ENCODE measurements around the gene PLAC8L1. TPM values are rescaled to one million over a fixed set of nuclear protein-coding genes. Genes with fewer than 3 reads are reported as not detected.
A peak's percentile ranks its signal among the peaks of the same experiment; 100 is the strongest.

Gene PLAC8L1
- polyA plus RNA-seq, 6 donors from 2014 or later, result not detected

GRCh38 chr5:146107901-146108300 is 2.5 kb upstream of the PLAC8L1 start:
- no peaks in the 10 kb centered on the region for H3K27me3 Mint-ChIP-seq
- H3K36me3 Mint-ChIP-seq, result no peaks in the 10 kb centered on the region
- peaks cover 7 to 12% (median 7%) of the 10 kb centered on the region in 3 donors for H3K4me1 Mint-ChIP-seq
- no peak overlapping the region for H3K27ac Mint-ChIP-seq
- DNase-seq, result no peak
- peaks cover 0 to 2% (median 0%) of the 10 kb centered on the region in 7 donors for H3K9me3 Mint-ChIP-seq
- ATAC-seq (ENCODE audit: low read depth in 2 of 2), result no peak
- no peak overlapping the region for H3K4me3 Mint-ChIP-seq

DNA sequence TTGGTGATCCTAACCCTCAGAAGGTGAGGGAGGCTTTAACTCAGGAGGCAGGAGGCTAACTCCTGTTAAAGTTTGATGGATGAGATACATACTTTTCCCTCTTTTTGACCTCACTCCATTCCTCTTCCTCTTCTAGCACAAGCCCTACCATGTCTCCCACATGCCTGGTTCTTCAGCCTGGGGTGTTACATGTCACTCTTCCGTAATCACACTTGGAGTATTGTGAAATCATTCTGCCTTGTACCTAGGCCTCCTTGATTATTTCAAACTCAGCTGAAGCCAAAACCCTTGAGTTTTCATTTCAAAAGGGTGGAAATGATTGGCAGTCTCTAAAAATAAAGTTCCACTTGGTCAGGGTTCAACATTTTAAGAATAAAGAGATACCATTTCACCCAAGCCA is 1.8 kb downstream of the PLAC8L1 start:
- ATAC-seq (ENCODE audit: low read depth in 2 of 2) (no peak), DNase-seq (no peak)
- Mint-ChIP-seq H3K4me1 (peaks cover 5 to 7% (median 7%) of the 10 kb centered on the region in 3 donors), H3K36me3 (no peaks in the 10 kb centered on the region), H3K27me3 (no peaks in the 10 kb centered on the region), H3K4me3 (no peak overlapping the region), H3K9me3 (peaks cover 0 to 2% (median 0%) of the 10 kb centered on the region in 7 donors), H3K27ac (no peak overlapping the region)

GRCh38 chr5:146101646-146102045 is 3.7 kb downstream of the PLAC8L1 start:
- Mint-ChIP-seq H3K27me3 (no peaks in the 10 kb centered on the region), H3K9me3 (no peaks in the 10 kb centered on the region), H3K4me3 (no peak overlapping the region), H3K4me1 (peaks cover under 1 to 1% (median 1%) of the 10 kb centered on the region in 3 donors), H3K36me3 (no peaks in the 10 kb centered on the region), H3K27ac (no peak overlapping the region)
- no peak for ATAC-seq (ENCODE audit: low read depth in 2 of 2)
- DNase-seq, result no peak

GRCh38 chr5:146098047-146098446 is 7.3 kb downstream of the PLAC8L1 start:
- Mint-ChIP-seq H3K4me1 (no peaks in the 10 kb centered on the region), H3K27me3 (no peaks in the 10 kb centered on the region), H3K9me3 (no peaks in the 10 kb centered on the region), H3K27ac (no peak overlapping the region), H3K36me3 (no peaks in the 10 kb centered on the region), H3K4me3 (no peak overlapping the region)
- no peak for DNase-seq
- no peak for ATAC-seq (ENCODE audit: low read depth in 2 of 2)

- H3K9me3 Mint-ChIP-seq, result no peaks in the 10 kb centered on the region
- no peaks in the 10 kb centered on the region for H3K36me3 Mint-ChIP-seq
- H3K4me1 Mint-ChIP-seq, result no peaks in the 10 kb centered on the region
- H3K4me3 Mint-ChIP-seq, result no peak overlapping the region
- no peaks in the 10 kb centered on the region for H3K27me3 Mint-ChIP-seq
- ATAC-seq (ENCODE audit: low read depth in 2 of 2) (no peak), DNase-seq (no peak)
- H3K27ac Mint-ChIP-seq, result peak overlapping the region in 1 of 6 donors; percentile 36
These were observed 13.5 kb downstream of the PLAC8L1 start for GRCh38 chr5:146091881-146092280.

DNA sequence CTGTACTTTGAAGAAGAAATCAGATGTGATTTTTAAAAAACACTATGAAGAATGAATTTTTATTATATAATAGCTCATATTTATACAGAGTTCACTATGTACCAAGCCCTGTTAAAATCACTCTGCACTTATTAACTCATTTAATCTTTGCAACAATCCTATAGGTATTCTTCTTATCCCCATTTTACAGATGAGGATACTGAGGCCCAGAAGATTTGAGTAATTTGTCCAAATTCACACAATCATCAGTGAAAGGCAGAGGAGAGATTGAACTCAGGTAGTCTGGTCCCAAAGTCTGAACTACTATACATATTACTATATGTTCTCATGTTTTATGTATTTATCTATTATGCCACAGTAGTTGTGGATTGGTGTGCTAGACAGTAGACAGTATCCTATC is 16.1 kb downstream of the PLAC8L1 start:
- H3K9me3 Mint-ChIP-seq, result no peaks in the 10 kb centered on the region
- ATAC-seq (ENCODE audit: low read depth in 2 of 2), result no peak
- H3K4me3 Mint-ChIP-seq, result no peak overlapping the region
- no peaks in the 10 kb centered on the region for H3K4me1 Mint-ChIP-seq
- H3K27ac Mint-ChIP-seq, result no peak overlapping the region
- H3K27me3 Mint-ChIP-seq, result no peaks in the 10 kb centered on the region
- no peaks in the 10 kb centered on the region for H3K36me3 Mint-ChIP-seq
- no peak for DNase-seq

DNA sequence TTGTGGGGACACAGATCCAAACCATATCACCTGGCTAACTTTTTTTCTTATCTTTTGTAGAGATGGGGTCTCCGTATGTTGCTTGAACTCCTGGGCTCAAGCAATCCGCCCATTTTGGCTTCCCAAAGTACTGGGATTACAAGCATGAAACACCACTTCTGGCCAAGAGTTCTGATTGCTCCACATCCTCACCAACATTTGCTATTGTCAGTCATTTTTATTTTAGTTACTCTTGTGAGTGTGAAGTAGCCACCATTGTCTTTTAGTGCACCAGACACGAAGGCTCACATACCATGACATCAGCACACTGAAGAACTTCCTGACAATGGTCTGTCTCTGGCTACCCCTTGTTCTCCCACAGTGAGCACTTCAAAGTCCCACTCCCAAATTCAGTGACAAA is 17.3 kb downstream of the PLAC8L1 start:
- Mint-ChIP-seq H3K36me3 (no peaks in the 10 kb centered on the region), H3K9me3 (no peaks in the 10 kb centered on the region), H3K4me1 (no peaks in the 10 kb centered on the region), H3K27ac (no peak overlapping the region), H3K27me3 (peaks cover 0 to 10% (median 5%) of the 10 kb centered on the region in 3 donors), H3K4me3 (no peak overlapping the region)
- DNase-seq, result no peak
- no peak for ATAC-seq (ENCODE audit: low read depth in 2 of 2)

DNA sequence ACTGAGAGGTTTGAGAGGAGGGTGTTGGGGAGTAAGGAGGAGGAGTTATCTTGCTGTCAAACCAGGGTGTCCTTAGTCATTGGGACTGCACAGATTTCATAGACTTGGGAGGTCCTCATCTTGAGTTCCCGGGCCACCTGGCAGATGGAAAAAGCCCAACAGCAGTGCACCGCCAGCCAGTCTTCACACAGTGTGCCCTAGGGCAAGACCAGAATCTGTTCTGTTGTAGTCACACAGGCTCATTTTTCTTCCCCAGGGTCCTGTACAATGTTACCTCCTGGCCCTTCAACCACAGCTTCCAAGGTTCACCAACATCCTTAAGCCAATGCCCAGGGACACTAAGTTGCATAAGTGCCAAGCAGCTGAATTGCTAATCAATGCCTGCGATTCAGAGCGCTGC is 21.0 kb downstream of the PLAC8L1 start:
- no peaks in the 10 kb centered on the region for H3K36me3 Mint-ChIP-seq
- no peaks in the 10 kb centered on the region for H3K4me1 Mint-ChIP-seq
- H3K27me3 Mint-ChIP-seq, result peaks cover 5 to 12% (median 8%) of the 10 kb centered on the region in 3 donors
- no peak overlapping the region for H3K4me3 Mint-ChIP-seq
- ATAC-seq (ENCODE audit: low read depth in 2 of 2) (no peak), DNase-seq (no peak)
- no peak overlapping the region for H3K27ac Mint-ChIP-seq
- H3K9me3 Mint-ChIP-seq, result no peaks in the 10 kb centered on the region

DNA sequence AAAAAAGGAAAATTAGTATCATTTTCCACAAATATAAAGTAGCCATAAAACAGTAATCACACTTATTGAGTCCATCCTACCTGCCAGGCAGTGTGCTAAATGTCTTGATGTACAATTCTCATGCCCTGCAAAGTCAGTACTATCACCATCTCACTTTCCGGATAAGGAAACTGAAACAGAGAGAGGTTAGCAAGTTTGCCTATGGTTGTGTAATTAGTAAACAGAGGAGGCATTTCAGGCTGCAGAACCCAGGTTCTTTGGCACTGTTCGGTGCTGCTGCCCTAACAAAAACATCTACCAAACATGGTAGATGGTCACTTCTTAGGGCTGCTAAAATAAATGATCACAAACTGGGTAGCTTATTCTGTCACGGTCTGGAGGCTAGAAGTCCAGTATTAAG is 22.6 kb downstream of the PLAC8L1 start:
- H3K4me1 Mint-ChIP-seq, result no peaks in the 10 kb centered on the region
- peaks cover 5 to 18% (median 12%) of the 10 kb centered on the region in 3 donors for H3K27me3 Mint-ChIP-seq
- no peaks in the 10 kb centered on the region for H3K9me3 Mint-ChIP-seq
- no peak overlapping the region for H3K27ac Mint-ChIP-seq
- no peaks in the 10 kb centered on the region for H3K36me3 Mint-ChIP-seq
- DNase-seq, result no peak
- no peak for ATAC-seq (ENCODE audit: low read depth in 2 of 2)
- no peak overlapping the region for H3K4me3 Mint-ChIP-seq

DNA sequence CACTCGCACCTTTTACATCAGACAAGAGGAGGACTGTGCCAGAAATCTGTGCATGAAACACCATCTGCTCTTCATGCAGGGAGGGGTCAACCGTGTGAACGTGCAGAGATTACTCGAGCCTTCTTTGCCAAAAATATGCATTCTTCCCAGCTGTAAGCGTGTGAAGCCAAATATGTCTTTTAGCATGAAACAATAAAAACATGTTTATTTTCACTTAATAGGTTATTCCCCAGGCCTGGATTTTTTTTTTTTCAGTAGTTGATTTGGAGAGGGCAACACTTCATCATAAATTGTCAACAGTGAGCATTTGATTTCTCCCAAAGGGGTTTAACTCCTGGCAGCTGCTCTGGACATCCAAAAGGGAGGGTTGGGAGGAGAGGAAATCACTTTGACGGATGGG is 23.8 kb downstream of the PLAC8L1 start:
- H3K27me3 Mint-ChIP-seq, result peaks cover 5 to 18% (median 12%) of the 10 kb centered on the region in 3 donors
- H3K9me3 Mint-ChIP-seq, result no peaks in the 10 kb centered on the region
- H3K36me3 Mint-ChIP-seq, result no peaks in the 10 kb centered on the region
- no peaks in the 10 kb centered on the region for H3K4me1 Mint-ChIP-seq
- no peak for ATAC-seq (ENCODE audit: low read depth in 2 of 2)
- no peak for DNase-seq
- no peak overlapping the region for H3K27ac Mint-ChIP-seq
- H3K4me3 Mint-ChIP-seq, result no peak overlapping the region

DNA sequence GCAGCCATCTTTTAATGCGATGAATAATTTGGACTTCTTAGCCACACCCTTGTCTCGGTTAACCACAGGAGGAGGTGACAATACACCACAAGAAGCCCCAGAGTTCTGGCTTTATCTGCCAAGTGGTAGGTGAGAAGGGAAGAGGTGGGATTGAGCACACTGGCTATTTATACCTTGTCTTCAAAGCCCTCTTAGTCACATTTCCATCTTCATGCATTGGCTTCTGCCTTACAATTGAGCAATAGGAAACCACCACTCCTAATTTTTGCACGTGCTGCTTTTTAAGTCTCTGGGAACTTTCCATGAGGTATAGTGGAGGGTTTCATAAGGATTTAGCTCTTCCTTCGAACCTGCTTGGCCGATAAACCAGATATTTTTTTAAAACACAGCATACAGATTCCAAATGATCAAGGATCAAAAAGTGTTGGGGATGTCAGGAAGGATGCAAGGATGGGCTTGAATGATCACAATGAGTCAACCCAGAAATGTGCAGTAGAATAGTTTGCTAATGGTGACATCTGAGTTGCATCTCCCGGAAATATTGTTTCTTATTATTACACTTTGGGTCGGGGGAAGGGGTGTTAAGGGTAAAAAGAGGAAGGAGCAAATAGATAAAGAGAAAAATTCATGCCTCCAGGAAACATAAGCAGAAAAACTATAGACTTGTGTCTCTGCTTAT is 25.5 kb downstream of the PLAC8L1 start:
- Mint-ChIP-seq H3K36me3 (no peaks in the 10 kb centered on the region), H3K27ac (no peak overlapping the region), H3K4me3 (peak overlapping the region in 1 of 8 donors; percentile 0), H3K27me3 (peaks cover 5 to 20% (median 12%) of the 10 kb centered on the region in 3 donors), H3K9me3 (no peaks in the 10 kb centered on the region), H3K4me1 (no peaks in the 10 kb centered on the region)
- no peak for ATAC-seq (ENCODE audit: low read depth in 2 of 2)
- no peak for DNase-seq

DNA sequence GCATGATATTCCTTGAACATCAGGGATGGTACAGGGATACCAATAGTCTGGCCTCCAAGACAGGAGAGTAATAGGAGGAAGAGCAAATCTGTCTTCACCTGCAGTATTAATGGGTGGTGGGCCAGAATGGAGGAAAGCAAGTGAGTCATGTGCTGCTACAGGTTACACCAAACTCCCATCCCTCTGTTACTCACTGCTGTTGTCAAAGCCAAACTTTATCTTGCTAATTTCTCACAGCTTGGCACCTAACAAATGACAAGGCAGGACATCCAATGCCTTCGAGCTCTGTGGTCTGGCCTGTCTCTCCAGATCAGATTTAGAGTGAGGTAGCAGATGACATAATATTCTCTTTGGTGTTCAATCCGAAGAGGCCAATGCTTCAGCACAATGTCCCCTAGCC is 26.8 kb downstream of the PLAC8L1 start:
- Mint-ChIP-seq H3K36me3 (no peaks in the 10 kb centered on the region), H3K27ac (no peak overlapping the region), H3K4me3 (no peak overlapping the region), H3K4me1 (no peaks in the 10 kb centered on the region), H3K9me3 (no peaks in the 10 kb centered on the region), H3K27me3 (peaks cover 5 to 29% (median 8%) of the 10 kb centered on the region in 3 donors)
- ATAC-seq (ENCODE audit: low read depth in 2 of 2) (no peak), DNase-seq (no peak)

- Mint-ChIP-seq H3K4me1 (no peaks in the 10 kb centered on the region), H3K4me3 (no peak overlapping the region), H3K9me3 (no peaks in the 10 kb centered on the region), H3K27ac (no peak overlapping the region), H3K36me3 (no peaks in the 10 kb centered on the region), H3K27me3 (peaks cover 7 to 32% (median 10%) of the 10 kb centered on the region in 3 donors)
- DNase-seq (no peak), ATAC-seq (ENCODE audit: low read depth in 2 of 2) (no peak)
These were observed 28.9 kb downstream of the PLAC8L1 start for GRCh38 chr5:146076455-146076854.

- H3K36me3 Mint-ChIP-seq, result no peaks in the 10 kb centered on the region
- H3K27ac Mint-ChIP-seq, result no peak overlapping the region
- no peaks in the 10 kb centered on the region for H3K9me3 Mint-ChIP-seq
- H3K27me3 Mint-ChIP-seq, result peaks cover 7 to 33% (median 10%) of the 10 kb centered on the region in 3 donors
- ATAC-seq (ENCODE audit: low read depth in 2 of 2) (no peak), DNase-seq (no peak)
- no peak overlapping the region for H3K4me3 Mint-ChIP-seq
- H3K4me1 Mint-ChIP-seq, result no peaks in the 10 kb centered on the region
These were observed 29.3 kb downstream of the PLAC8L1 start for GRCh38 chr5:146076028-146076427.
